ENCODE results near the gene ANKS1B.
"Not testable (repeated sequence)": the region's sequence is repeated elsewhere in the genome, so short reads cannot be mapped to it uniquely, and the experiment has no call there.

The ANKS1B gene

DNA sequence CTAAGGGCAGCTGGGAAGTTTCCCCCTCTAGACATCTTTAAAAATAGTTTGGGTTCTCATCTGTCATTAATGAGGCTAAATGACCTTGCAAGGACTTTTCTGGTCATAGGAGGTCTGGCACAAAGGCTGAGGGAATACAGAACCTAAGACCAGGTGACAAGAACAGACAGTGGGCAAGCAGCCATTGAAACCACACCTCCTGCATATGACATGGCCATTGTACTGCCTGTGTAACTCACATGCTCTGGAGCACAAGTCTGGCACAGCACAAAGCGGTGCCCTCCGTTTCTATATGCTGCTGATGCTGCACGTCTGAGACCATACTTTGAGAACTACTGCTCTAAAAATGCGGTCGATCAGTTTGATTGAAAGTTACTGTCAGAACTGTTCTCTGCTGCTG lies 1196.3 kb downstream of the ANKS1B start:
- no peak for DNase-seq

DNA sequence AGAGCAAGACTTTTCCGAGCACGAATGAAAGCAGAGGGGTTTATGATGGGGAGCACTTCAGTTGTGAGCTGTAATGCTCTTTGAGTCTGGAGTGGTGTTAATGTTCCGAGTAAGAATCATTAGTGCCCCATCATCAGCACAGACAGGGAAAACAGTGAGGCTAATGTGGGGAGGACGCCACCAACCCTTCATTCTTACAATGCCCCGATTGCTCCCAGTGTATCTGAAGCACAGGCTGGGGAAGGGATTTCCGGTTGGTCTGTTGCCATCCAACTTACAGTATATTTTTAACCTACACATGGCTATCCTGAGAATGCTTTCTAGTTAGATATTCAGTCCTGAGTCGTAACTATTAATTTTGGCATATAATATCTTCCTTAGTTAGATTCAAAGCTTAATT lies 1198.1 kb downstream of the ANKS1B start:
- no peak for DNase-seq

DNA sequence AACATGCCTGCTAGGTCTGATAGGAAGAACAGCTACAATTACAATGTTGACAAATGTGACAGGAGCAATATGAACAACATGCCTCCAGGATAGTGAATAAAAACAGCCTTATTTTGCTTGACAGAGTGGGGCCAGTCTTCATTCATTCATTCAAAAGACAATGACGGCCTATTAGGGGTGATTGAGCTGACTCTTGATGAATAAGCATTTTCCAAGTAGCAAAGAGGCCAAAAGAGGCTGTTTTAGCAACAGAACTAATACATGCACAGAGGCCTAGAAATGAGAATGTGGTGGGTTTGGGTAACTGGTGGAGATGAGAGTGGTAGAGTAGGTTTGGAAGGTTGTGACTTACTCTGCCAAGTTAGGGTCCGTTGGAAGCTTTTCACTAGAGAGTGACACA lies 1201.3 kb downstream of the ANKS1B start:
- DNase-seq: no peak

DNA sequence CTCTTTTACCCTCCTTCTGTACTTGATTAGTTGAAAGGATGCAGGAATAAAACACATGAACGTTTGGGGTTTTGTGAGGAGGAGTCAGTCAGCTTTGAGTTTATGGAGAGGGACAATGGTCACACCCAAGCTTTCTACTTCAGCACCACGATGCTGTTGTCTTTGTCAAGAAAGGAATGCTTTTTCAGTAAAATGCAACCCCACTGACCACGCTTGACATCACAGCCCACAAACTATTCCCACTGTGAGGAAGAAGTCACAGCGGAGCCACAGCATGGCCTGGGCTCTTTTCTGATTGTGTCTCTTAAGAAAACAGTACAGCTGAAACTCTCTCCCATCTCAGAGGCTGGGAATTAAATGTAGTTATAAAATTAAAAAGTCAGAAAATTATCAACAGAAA lies 1204.5 kb downstream of the ANKS1B start:
- no peak for DNase-seq

DNA sequence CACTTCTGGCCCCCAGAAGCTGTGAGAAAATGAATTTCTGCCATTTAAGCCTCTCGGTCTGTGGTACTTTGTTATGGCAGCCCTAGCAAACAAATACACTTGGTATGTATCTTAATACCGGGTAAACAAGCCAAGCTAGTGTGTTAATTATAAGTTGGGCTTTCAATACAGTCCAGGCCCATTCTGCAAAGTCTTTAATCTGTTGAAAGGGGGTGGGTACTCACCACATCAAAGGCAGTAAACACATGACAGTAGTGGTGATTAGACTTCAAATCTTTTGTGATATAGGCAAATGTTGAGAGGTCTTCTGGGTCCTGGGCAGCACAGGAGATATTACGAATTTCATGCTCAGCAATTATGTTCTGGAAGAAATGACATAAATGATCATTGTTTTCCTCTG lies 1211.9 kb downstream of the ANKS1B start:
- DNase-seq: no peak

DNA sequence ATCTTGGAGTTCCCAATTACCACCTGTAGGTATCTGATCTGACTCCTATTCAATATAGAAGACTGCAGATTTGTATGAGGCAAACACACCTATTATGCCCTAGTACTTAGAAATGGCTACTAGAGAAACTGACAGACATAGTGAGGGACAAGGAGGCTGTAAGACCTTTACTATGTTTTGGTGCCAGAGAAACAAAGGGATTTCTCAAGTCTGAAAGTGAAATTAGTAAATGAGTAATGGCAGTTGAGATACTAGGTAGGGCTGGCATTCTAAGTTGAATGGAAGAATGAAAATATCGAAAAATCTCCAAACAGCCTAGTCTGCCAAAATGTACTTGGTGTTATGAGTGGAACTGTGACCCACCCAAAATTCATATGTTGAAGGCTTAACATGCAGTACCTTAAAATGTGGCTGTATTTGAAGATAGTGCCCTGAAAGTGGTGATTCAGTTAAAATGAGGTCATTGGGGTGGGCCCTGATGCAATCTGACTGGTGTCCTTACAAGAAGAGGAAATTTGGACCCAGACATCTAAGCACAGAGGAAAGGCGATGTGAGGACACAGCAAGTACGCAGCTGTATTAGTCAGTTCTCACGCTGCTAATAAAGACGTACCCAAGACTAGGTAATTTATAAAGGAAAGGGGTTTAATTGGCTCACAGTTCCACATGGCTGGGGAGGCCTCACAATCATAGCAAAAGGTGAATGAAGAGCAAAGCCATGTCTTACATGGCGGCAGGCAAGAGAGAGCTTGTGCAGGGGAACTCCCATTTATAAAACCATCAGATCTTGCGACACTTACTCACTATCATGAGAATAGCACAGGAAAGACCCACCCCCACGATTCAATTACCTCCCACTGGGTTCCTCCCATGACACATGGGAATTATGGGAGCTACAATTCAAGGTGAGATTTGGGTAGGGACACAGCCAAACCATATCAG lies 1212.7 kb downstream of the ANKS1B start:
- no peak for DNase-seq

DNA sequence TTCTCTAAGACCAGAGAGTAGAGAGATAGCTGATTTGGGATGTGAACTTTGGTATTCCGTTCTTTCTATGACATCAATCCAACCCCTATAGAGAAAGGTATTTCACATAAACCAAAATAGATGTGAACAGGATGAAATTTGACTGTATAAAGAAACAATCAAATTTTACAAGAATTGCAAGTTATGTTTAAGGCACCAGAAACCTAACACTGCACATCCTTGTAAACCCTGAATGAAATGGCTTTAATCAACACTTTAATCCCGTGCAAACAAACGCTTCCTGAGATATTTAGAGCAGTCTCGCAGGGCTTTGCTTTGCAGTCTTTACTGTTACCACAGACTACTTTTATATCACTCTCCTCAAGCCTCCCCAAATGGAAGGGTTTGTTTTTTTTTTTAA lies 1214.5 kb downstream of the ANKS1B start:
- DNase-seq: no peak

DNA sequence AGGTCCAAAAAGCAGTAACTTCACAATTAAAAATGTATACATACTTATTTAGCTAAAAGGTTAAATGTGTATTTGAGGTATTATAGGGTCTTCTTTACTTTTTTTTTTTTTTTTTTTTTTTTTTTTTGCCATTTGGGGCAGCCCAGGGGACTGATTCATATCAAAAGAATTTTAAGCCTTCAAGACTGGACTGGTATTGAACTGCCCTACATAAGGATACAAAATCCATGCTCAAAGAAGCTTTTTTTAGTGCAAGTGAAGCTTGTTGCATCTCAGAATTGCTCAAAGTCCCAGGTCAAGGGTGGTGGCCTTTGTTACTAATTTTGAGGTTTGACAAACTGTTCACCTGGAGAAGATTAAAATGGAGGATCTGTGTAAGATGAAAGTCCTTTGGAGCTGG lies 1215.7 kb downstream of the ANKS1B start:
- no peak for DNase-seq

DNA sequence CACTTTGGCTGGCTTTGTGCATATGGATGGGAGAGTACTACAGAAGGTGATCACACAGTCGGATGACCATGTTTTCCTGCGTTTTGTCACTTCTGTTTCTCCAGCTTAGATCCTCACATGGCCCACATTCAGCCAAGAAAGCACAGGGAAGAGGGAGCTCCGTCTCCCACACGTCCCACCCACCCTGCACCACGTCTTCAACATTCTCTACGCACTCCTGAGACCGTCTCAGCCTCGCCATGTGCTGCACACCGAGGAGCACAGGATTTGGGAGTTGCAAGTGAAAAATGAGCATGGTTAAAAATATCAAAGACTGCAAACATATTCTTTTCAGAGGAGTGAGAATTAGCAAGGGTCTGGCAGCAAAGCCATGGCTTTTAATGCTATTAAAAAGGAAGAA lies 1217.5 kb downstream of the ANKS1B start:
- DNase-seq: no peak

DNA sequence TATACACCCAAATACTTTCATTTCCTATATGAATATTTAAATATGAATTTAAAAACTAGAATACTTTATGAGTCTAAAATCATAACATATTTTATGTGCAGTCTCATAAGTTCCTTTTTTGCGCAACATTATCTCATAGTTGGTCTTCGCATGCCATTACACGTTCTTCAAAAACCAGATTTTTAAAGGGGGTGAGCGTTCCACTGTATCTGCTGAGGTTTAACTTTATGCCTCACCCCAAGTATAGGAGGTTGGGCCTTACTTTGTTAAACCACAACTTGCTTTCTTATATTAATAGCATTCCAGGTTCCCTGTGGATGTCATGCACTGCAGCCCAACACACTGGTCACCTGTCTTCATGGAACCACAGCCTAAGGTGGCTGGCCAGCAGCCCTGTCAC lies 1221.1 kb downstream of the ANKS1B start:
- no peak for DNase-seq

DNA sequence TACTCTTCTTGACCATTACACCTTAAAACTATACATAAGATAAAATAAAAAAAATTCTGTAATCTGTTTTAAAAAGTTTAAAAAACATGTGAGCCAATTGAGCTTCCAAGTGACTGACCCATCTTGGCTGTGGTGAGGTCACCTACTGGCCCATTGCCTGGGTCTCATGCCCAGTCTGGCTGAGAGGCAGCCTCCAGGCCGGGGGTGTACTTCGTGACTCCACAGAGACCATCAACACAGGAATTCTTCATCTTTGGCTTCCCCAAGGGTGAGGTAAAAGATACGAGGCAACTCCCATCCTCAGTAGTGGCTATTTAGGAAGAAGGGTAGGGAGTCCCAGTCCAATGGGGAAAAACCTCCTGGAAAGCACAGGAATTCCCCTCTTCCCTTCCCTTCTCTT lies 1226.4 kb downstream of the ANKS1B start:
- DNase-seq: no peak

DNA sequence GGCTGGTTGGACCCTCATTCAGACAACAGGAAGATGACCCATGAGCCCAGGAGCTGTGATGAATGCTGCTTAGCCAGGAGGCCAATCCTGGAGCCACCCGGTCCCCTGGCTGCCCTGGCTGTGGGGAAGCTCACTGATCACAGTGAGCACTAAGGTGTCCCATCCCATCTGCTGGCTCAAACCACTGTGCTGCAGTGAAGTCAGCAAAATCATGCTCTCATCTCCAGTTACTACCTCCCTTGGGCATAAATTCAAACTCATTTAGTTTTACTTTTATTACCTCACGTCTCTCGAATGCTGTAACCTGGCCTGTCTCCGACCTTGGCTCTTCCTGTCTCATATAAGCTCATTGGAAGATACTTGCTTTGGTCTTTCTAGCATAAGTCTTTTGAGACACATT lies 1227.3 kb downstream of the ANKS1B start:
- no peak for DNase-seq

DNA sequence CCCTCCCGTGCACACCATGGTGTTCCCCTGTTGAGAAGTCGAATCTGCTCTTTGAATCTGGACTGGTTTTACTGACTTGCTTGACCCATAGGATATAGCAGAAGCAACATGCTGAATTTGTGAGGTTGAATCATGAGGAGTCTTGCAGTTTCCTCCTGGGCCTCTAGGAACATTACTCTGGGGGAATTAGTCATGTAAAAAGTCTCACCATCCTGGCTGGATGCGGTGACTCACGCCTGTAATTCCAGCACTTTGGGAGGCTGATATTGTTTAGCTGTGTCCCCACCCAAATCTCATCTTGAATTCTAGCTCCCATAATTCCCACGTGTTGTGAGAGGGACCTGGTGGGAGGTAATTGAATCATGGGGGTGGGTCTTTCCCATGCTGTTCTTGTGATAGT lies 1228.9 kb downstream of the ANKS1B start:
- not testable (repeated sequence) for DNase-seq

DNA sequence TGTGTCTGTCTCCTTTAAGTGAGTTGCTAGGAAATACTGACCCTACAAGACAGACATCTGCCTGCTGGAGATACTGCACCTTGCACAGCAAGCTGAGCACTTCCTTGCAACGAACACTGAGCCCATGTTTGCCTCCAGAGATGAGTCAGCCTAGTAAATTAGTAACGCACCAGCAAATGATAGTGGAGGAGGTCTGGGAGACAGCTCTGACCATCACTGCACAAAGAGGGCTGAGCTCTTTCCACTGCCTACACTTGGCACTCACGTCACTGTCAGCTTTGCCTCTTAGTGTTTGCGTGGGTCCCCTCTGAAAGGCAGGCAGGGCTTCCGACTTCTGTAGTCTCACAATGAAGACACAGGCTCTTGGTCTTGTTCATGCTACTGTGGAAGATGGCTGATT lies 1230.6 kb downstream of the ANKS1B start:
- no peak for DNase-seq

DNA sequence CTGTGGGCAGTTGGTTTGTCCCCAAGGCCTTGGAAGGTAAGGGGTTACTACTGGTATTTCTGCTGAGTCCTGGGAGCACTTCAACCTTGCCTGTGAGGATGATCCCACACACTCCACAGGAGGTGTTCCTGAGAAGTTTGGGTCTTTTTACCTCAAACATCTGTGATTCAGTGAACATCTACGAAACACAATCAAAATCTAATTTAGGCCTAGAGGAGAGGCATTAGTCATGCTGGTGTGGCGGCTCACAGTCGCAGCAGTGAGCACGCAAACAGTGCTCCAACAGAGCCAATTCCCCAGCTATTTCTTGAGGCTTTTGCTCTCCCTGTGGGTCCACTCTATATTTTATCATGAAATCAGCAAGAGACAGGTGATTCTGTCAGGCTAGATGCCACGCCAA lies 1232.0 kb downstream of the ANKS1B start:
- DNase-seq: no peak

DNA sequence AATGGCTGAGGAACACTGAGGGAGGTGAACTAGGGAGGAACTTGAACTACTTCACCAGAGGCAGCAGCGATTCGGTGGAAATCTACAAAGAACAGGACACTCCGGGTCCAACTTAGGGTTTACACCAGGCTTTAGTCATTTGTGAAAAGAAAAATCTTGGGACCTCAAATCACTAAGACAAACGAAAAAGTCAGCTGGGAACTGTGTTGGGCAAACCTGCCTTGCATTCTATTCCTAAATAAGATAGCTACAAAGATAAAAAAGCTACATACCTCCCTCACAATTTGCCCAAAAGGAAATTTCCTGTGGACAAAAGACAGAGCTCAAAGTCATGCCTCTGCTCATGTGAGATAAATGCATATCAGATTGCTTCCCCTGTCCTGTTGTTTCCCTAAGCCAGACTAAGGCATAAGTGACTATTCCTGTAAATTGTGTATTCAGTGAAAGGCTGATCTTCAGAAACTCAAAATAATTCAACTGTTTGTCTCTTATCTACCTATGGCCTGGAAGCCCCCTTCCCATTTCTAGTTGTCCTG lies 1233.1 kb downstream of the ANKS1B start:
- DNase-seq: no peak

DNA sequence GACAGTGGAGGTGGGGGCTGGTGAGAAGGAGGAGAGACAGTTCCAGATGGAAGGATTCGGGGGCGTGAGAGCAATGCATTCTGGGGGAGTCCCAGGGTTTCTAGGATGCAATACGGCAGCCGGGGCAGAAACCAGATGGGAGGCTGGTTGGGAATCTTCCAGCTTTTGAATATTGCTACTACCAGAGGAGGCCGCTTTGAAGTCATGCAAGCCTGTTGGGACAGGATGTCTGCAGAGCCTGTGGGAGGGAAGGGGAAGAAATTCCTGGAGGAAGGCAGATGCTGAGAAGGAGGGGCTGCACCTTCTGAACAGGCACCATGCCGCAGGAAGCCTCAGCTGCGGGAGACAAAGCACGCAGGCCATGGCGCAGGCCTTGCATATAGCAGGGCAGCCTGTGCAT lies 1234.2 kb downstream of the ANKS1B start:
- no peak for DNase-seq

DNA sequence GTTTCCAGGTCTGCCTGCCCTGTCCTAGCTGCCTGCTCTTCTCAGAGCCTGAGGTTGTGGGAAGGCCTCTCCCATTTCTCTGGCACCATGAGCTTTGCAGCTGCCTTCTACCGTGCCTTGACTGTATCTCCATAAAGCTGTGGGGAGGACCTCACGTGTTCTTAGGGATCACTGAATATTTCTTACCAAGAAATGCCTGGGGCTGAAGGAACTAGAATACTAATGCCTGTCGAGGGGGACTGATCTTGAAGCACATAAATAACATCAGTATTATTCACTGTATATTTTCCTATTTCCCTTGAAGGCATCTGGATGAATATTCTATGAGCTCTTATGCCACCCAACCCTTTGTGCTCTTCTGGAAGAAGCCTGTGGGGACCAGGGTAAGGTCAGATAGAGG lies 1236.3 kb downstream of the ANKS1B start:
- no peak for DNase-seq

DNA sequence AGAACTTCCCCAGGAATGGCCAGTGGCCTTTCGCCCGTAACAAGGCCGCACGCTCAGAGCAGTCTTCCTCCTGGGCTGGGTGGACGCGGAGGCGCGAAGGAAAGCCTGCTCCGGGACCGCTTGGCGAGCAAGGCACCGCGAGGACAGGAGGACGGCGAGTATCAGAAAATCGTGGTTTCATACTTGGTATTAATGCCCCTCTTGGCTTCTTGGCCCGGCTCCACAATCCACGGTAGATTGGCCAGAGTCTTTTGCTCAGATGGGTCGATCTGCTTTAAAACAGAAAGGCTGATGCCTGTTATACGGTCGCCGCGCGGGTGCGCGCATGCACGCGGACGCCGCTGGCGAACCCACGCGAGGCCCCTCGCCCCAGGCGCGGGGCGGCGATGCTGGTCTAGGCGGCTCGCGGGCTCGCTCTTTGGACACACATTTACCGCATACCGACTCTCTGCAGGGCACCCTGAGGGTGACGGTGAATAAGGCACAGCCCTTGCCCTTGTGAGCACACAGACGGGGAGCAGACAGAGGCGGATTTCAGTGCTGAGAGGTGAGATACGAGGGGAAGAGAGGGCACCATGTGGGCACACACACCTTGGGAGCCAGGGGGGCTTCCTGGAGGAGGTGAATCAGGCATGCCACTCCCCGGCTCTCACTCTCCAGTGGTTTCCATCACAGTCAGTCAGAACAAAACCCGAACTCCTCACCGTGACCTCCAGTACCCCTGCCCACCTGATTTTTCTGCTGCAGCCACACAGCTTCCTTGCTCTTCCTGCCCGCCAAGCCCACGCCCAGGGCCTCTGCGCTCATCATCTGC lies 1239.0 kb downstream of the ANKS1B start:
- no peak for DNase-seq

DNA sequence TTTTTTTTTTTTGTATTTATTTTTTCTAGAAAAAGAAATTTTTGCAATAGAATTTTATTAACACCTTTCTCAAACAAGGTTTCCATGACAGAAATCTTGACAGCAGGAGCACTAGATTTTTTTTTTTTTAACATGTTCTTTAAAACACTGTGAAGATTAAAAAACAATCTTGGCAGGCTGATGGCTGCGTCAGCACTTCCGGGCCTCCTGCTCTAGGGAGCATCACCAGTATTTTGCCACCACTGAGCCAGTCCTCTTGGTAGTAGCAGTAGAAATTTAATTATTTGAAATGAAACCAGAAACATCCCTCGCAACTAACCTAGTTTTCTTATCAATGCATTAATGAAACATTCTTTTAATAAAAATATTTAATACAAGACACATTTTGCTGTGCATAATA lies 1240.1 kb downstream of the ANKS1B start:
- no peak for DNase-seq

DNA sequence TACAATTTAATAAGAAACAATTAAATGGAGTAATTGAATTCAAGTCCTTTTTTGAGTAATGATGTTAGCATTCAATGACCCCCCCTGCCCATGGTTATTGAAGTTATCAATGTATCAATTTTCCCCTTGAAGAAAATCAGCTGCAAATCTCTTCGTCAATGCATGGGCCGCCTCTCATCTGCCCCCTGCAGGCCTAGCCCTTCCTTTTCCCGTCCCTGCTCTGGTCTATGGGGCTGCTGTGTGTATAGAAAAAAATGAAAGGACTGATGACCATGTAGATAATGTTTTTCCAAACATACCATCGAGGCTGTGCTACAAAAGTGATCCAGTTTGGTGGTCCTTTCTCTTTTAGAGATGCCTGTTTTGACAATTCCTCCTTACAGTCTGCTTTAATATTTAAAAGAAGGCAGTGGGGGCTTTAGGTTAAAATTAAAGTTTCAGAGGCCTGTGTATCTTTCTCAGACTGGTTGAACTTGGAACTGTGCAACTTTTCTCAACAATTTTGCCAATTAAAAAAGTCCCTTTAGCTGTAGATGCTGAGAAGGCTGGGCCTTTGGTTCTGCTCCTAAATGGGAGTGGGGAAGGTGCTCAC lies 1241.3 kb downstream of the ANKS1B start:
- DNase-seq: peak; percentile 12

DNA sequence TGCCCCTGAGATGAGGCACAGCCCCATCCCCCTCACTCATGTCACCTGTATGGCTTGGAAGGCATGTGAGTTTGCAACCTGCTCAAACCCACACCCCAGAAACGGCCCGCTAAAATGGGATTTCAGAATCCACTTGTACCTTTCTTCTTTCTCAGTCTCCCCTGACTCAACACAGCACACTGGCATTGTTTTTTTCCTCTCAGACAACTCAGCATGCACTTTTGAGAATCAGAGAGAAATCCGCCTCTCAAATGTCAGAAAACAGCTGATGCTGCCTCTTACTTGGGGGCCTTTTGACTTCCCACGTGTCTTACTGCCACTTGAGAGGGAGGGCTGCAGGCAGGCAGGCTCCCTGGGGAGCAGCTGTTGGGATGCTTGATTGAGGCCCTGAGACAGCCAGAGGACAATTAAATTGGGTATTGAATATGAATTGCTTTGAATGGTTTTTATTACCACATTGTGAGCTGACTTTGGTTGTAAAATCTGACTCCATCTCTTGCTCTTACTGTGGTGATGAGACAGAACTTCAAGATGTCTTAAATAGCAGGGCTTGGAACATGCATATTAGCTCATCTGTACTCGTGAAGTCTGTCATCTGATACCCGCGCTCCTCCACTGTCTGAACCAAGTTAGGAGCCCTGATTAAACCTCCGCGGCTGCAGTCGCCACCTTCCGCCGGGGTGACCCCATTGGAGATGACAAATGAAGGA lies 1243.0 kb downstream of the ANKS1B start:
- DNase-seq: no peak

DNA sequence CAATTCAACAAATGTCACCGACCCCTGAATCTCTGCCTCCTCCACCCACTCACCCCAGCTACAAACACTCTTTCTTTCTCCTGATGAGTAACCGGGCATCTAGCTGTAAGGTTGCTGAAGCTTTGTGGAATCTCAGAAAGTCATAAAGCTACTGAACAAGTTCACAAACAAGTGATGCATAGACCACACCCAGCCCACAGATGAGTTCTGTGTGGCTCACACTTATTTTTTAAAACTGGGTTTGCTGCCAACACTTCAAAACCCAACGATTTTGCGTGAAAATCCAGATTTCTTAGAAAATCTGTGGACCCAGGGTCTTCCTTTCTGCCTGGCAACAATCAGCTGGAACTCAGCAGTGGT lies 1243.6 kb downstream of the ANKS1B start:
- DNase-seq: no peak

Data from MV-4-11 (cell line).